A673 (cell line): ENCODE results near the gene PRKCQ.

Source experiments
- CTCF ChIP-seq: fragments of 300-800, 200-600 bp; sonication (generic); conservative IDR thresholded peaks from 2 replicates; pipeline ENCODE4 v1.5.1; 2017; ENCODE audit warnings: low read depth, mild to moderate bottlenecking, antibody characterized with exemption, low read length, moderate library complexity, mixed read lengths
- EZH2 ChIP-seq: fragments of 200-600 bp; sonication (generic); IDR thresholded peaks from 2 replicates; pipeline ENCODE4 v1.6.1; 2017; ENCODE audit warnings: borderline replicate concordance, low read depth, mild to moderate bottlenecking, mixed read lengths, antibody characterized with exemption, low read length; ENCODE audit not compliant: poor library complexity, severe bottlenecking

DNA sequence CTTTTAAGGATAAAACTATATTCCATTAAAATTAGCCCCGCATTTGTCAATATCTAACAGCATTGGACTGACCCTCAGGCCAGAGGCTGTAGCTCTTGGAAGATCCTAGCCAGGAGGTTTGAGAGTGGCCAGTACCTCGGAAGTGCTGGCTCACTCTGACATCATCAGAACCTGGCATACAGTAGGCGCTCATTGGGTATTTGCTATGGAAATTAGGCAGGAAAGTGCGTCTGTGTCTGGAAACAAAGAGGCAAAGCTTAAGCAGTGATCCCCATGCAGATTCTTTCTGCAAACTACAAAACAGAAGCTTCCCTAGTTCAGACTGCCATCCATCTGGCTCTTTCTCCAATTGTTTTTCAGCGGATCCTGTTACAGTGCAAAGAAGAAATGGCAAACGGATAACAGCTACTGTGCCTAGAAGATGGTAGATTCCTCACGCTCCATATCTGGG, 1.7 kb upstream of the PRKCQ start:
- TF ChIP-seq CTCF (no peak), EZH2 (no peak)
